Nephron (organoid): ENCODE data around the gene CACNG6.
A peak's percentile ranks its signal among the peaks of the same experiment; 100 is the strongest.

Experiments used
- H3K27ac Mint-ChIP-seq, 3 experiments: 2 replicates each; pipeline ENCODE4 v1.8.0; 2020; ENCODE audit warnings: mixed read lengths in 3 of 3, mild to moderate bottlenecking in 2 of 3, moderate library complexity in 1 of 3
- H3K27me3 Mint-ChIP-seq: 2 replicates; pipeline ENCODE4 v1.8.0; 2021; ENCODE audit warnings: low read depth, mild to moderate bottlenecking, moderate library complexity, mixed read lengths
- H3K36me3 Mint-ChIP-seq: 2 replicates; pipeline ENCODE4 v1.8.0; 2020; ENCODE audit warnings: low read depth, mixed read lengths
- H3K4me1 Mint-ChIP-seq: 2 replicates; pipeline ENCODE4 v1.8.0; 2020; ENCODE audit warnings: mixed read lengths
- H3K4me3 Mint-ChIP-seq, 3 experiments: 2 replicates each; pipeline ENCODE4 v1.8.0; 2020; ENCODE audit warnings: mild to moderate bottlenecking in 3 of 3, mixed read lengths in 3 of 3, moderate library complexity in 2 of 3
- H3K9me3 Mint-ChIP-seq: 2 replicates; pipeline ENCODE4 v1.8.0; 2020; ENCODE audit warnings: mixed read lengths
- CTCF ChIP-seq, 3 experiments: fragments of 200-600 bp; sonication (generic); IDR thresholded peaks; one replicate each; pipeline ENCODE4 v1.5.0; 2021; ENCODE audit warnings: antibody characterized with exemption in 3 of 3; ENCODE audit not compliant: unreplicated experiment in 3 of 3

The CACNG6 gene

GRCh38 chr19:53957448-53958167 lies 33.8 kb upstream of the CACNG6 start:
- Mint-ChIP-seq H3K9me3 (no peaks in the 10 kb centered on the region), H3K27ac (no peak overlapping the region), H3K4me3 (peak overlapping the region in 1 of 3 experiments; percentile 24), H3K27me3 (peaks cover 83% of the 10 kb centered on the region), H3K4me1 (no peaks in the 10 kb centered on the region), H3K36me3 (no peaks in the 10 kb centered on the region)
- no peak for TF ChIP-seq CTCF (IDR thresholded peaks at IDR 0.05; ENCODE audit: unreplicated experiment in 3 of 3)

GRCh38 chr19:53958168-53958571 lies 33.3 kb upstream of the CACNG6 start:
- H3K36me3 Mint-ChIP-seq, result no peaks in the 10 kb centered on the region
- H3K27me3 Mint-ChIP-seq, result peaks cover 87% of the 10 kb centered on the region
- TF ChIP-seq CTCF (IDR thresholded peaks at IDR 0.05; ENCODE audit: unreplicated experiment in 3 of 3), result no peak
- no peaks in the 10 kb centered on the region for H3K4me1 Mint-ChIP-seq
- H3K27ac Mint-ChIP-seq, result no peak overlapping the region
- H3K9me3 Mint-ChIP-seq, result no peaks in the 10 kb centered on the region
- H3K4me3 Mint-ChIP-seq, result no peak overlapping the region

GRCh38 chr19:53958823-53959757 lies 32.3 kb upstream of the CACNG6 start:
- no peaks in the 10 kb centered on the region for H3K36me3 Mint-ChIP-seq
- H3K4me3 Mint-ChIP-seq, result peak overlapping the region in 2 of 3 experiments; percentile 46 to 59
- H3K27me3 Mint-ChIP-seq, result peaks cover 90% of the 10 kb centered on the region
- no peak overlapping the region for H3K27ac Mint-ChIP-seq
- no peaks in the 10 kb centered on the region for H3K9me3 Mint-ChIP-seq
- TF ChIP-seq CTCF (IDR thresholded peaks at IDR 0.05; ENCODE audit: unreplicated experiment in 3 of 3), result no peak
- H3K4me1 Mint-ChIP-seq, result no peaks in the 10 kb centered on the region

DNA sequence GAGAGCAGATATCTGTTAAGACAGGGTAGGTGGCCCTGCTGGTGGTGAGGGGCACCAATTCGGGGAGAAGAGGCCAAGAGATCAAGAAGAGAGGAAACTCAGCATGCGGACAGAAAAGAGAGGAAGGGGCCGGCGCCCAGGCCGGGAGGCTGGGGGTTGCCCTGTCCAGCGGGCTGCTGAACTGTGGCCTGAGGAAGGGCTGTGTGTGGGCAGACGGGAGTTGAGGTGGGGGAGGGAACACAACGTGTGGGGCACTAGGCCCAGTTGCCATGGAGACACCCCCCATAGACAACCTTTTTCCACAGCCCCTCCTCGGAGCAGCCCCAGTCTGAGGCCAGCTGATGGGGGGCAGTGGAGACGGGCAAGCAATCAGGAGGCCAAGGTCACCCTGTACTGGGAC lies 31.2 kb upstream of the CACNG6 start:
- H3K4me1 Mint-ChIP-seq, result no peaks in the 10 kb centered on the region
- peaks cover 94% of the 10 kb centered on the region for H3K27me3 Mint-ChIP-seq
- no peaks in the 10 kb centered on the region for H3K9me3 Mint-ChIP-seq
- H3K4me3 Mint-ChIP-seq, result peak overlapping the region; percentile 7 to 31 (median 18)
- TF ChIP-seq CTCF (IDR thresholded peaks at IDR 0.05; ENCODE audit: unreplicated experiment in 3 of 3), result no peak
- no peak overlapping the region for H3K27ac Mint-ChIP-seq
- H3K36me3 Mint-ChIP-seq, result no peaks in the 10 kb centered on the region

GRCh38 chr19:53960886-53961285 lies 30.6 kb upstream of the CACNG6 start:
- peak overlapping the region; percentile 7 to 31 (median 18) for H3K4me3 Mint-ChIP-seq
- no peaks in the 10 kb centered on the region for H3K9me3 Mint-ChIP-seq
- TF ChIP-seq CTCF (IDR thresholded peaks at IDR 0.05; ENCODE audit: unreplicated experiment in 3 of 3), result no peak
- H3K36me3 Mint-ChIP-seq, result no peaks in the 10 kb centered on the region
- H3K4me1 Mint-ChIP-seq, result no peaks in the 10 kb centered on the region
- H3K27me3 Mint-ChIP-seq, result peaks cover 94% of the 10 kb centered on the region
- no peak overlapping the region for H3K27ac Mint-ChIP-seq
